LNCaP clone FGC (cell line): ENCODE results near the gene XYLT1.

Experiments
- DNase-seq: peaks from one replicate; pipeline ENCODE4 v3.0.0-alpha.2; 2011; ENCODE audit warnings: low read depth
- H3K4me3 ChIP-seq: 2 replicates; pipeline ENCODE4 v1.5.1; 2011; ENCODE audit warnings: mild to moderate bottlenecking, low read depth, low read length, control low read depth
- TF ChIP-seq, protein P1 (sequence below): IDR thresholded peaks from 2 replicates; pipeline ENCODE4 v1.5.1; 2012; ENCODE audit warnings: mild to moderate bottlenecking; ENCODE audit not compliant: control insufficient read depth, insufficient read depth; ENCODE audit errors: extremely low read depth

The XYLT1 gene

GRCh38 chr16:17366299-17366961 lies 104.3 kb downstream of the XYLT1 start:
- no peak overlapping the region for H3K4me3 ChIP-seq
- DNase-seq, result no peak
- TF ChIP-seq, protein P1, sequence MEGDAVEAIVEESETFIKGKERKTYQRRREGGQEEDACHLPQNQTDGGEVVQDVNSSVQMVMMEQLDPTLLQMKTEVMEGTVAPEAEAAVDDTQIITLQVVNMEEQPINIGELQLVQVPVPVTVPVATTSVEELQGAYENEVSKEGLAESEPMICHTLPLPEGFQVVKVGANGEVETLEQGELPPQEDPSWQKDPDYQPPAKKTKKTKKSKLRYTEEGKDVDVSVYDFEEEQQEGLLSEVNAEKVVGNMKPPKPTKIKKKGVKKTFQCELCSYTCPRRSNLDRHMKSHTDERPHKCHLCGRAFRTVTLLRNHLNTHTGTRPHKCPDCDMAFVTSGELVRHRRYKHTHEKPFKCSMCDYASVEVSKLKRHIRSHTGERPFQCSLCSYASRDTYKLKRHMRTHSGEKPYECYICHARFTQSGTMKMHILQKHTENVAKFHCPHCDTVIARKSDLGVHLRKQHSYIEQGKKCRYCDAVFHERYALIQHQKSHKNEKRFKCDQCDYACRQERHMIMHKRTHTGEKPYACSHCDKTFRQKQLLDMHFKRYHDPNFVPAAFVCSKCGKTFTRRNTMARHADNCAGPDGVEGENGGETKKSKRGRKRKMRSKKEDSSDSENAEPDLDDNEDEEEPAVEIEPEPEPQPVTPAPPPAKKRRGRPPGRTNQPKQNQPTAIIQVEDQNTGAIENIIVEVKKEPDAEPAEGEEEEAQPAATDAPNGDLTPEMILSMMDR, result no peak

DNA sequence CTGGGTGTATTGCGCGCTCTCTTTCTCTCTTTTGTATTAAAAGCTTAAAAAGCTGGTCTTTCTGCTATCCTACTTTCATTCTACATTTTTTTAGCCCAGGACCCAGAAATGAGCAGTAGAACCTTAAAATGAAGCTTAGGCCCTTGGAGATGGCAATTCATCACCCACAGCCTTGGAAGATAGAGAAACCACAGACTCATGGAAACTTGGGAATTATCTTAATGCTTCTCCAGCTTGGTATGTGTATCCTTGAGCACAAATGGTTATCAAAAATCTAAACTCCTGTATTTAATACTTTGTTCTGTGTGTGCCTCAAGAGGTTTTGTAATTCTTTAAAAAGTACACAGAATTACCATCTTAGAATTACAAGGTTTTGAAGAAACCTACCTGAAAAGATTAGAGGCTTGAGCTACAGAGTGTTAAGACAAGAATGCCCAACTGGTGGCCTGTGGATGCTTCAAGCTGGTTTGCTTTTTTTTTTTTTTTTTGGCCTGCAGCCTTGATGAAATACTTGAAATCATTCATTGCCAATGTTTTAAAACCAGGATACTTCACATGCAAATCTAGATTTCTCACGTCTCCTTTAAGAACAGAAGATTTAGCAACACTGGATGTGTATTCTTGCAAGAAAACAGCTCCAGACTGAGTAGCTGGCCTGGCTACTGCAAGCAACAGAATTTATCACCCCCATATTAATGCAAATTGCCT lies 105.0 kb downstream of the XYLT1 start:
- no peak for DNase-seq
- no peak overlapping the region for H3K4me3 ChIP-seq
- TF ChIP-seq, protein P1, result no peak

DNA sequence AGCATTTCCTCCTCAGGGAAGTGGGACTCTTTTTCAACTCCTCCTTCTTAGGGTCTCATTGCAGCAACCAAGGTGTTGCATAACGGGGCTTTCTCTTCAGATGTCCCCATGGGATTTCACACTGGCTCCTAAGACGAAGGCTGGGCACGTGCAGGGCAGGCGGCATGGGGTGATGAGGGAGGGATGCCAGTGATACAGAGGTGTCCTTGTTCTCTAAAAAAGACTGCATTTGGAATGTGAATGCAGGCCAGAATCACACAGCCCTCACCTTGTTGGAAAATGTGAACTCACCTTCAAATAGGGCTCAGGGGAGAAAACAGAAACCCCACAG lies 105.6 kb downstream of the XYLT1 start:
- H3K4me3 ChIP-seq, result no peak overlapping the region
- TF ChIP-seq, protein P1, result no peak
- no peak for DNase-seq

DNA sequence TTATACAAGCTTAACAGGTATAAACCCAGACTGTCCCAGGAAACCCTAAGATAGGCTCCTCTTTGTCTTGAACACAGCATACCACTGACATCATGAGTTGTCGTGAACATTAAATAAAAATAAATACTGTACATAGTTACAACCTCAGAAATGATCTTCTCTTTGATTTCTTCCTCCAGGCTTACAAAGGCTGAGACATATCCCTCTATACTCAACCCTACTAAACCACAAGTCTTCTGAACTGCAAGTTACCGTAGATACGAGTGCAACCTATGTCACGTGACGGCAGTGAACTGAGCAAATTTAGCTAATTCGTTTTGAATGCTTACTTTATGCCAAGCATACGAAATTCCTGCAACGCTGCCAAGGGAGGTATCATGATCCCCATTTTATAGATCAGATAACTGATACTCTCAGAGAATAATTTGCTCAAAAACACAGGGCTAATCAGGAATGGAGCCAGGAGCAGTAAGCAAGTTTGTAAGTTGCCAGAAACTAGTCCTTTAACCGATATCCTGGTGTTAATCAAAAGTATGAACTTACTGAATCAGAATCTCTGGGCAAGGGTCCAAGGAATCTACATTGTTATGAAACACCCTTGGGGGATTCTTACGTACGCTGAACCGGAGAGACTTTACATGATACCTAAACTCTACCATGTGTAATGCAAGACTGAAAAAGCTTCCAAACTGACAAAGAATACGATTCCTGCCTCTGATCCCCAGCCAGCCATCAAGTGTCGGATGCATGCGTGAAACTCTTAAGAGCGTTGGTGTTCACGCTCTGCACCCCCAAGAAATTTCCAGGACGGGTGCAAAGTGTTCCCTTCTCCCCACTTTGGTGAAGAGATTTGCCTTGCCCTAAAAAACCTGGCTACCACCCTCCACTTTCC lies 106.2 kb downstream of the XYLT1 start:
- no peak overlapping the region for H3K4me3 ChIP-seq
- no peak for DNase-seq

DNA sequence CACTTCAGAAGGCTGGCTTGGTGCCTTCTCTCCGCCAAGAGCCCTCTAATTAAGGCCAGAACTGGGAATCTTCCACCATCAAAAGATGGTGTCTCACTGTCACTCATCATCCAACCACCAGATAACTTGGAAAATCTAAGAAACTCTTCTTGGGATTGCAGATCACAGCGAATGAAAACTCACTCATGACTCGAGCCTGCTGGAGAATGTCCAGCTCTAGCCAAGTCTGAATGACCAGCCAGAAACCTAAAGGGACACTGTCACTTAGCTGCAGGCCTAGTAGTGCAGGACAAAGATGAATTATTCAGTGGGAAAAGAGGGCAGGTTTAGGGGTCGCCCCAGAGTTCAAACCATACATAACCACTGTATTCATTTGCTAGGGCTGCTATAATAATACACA lies 107.8 kb downstream of the XYLT1 start:
- no peak for DNase-seq
- TF ChIP-seq, protein P1, result no peak
- no peak overlapping the region for H3K4me3 ChIP-seq

More for the DNA sequence above, 106.2 kb downstream of the XYLT1 start:
- TF ChIP-seq, protein P1, result no peak

DNA sequence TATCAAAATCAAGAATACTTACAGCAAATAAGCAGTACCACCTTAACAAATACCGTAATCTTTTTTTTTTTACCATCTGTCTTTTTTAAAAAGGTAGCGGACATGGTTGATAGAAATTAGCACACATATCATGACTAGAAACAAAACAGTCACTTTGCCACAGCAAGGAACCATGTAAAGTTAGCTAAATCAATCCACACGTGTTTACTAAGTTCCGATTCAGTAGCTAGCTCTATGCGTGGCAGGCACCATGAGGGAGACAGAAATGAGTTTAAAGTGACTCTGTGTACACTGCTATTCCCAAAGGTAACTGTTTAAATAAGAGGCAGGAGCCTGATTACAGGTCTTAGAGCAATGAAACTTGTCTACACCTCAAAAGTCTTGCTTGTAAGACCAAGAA lies 108.6 kb downstream of the XYLT1 start:
- TF ChIP-seq, protein P1, result no peak
- no peak overlapping the region for H3K4me3 ChIP-seq
- no peak for DNase-seq
